H1 (cell line): ENCODE measurements around the gene SH3PXD2B. TPM values are rescaled to one million over a fixed set of nuclear protein-coding genes. Genes with fewer than 3 reads are reported as not detected.

Experiments used
- CBX8 ChIP-seq: fragments of 300-800, 300-1000 bp; sonication (generic); IDR thresholded peaks from 2 replicates; pipeline ENCODE4 v1.7.1; 2016; ENCODE audit warnings: low read depth, low read length, borderline replicate concordance
- CHD7 ChIP-seq: fragments of 300-600 bp; sonication (generic); IDR thresholded peaks from 2 replicates; pipeline ENCODE4 v1.7.1; 2012; ENCODE audit warnings: low read length, moderate library complexity, mild to moderate bottlenecking, inconsistent platforms; ENCODE audit not compliant: insufficient replicate concordance
- CTBP2 ChIP-seq: IDR thresholded peaks from 2 replicates; pipeline ENCODE4 v1.7.0; 2011; ENCODE audit warnings: borderline replicate concordance, mild to moderate bottlenecking, moderate library complexity, mixed read lengths, low read length; ENCODE audit not compliant: insufficient read depth, insufficient read length
- HDAC2 ChIP-seq, 2 experiments: fragments of 300-600 bp in 1 of 2; sonication (generic) in 1 of 2; IDR thresholded peaks; 2 replicates each; pipeline ENCODE4 v1.6.1; 2011 to 2012; ENCODE audit warnings: low read depth in 2 of 2, low read length in 2 of 2, mild to moderate bottlenecking in 2 of 2, moderate library complexity in 2 of 2, borderline replicate concordance in 1 of 2, inconsistent platforms in 1 of 2
- JUN ChIP-seq: IDR thresholded peaks from 2 replicates; pipeline ENCODE4 v1.6.1; 2011; ENCODE audit warnings: low read depth, mild to moderate bottlenecking, improper control_type of control experiment, low read length
- NANOG ChIP-seq: IDR thresholded peaks from 2 replicates; pipeline ENCODE4 v1.6.1; 2011; ENCODE audit warnings: low read length, low read depth, mild to moderate bottlenecking, inconsistent platforms; ENCODE audit not compliant: insufficient read depth, poor library complexity, severe bottlenecking
- RFX5 ChIP-seq: IDR thresholded peaks from 2 replicates; pipeline ENCODE4 v1.6.1; 2011; ENCODE audit warnings: low read depth, low read length, improper control_type of control experiment, borderline replicate concordance
- RXRA ChIP-seq: IDR thresholded peaks from 2 replicates; pipeline ENCODE4 v1.6.1; 2011; ENCODE audit warnings: low read depth, mild to moderate bottlenecking, low read length, moderate library complexity; ENCODE audit not compliant: insufficient read depth
- SIX5 ChIP-seq: IDR thresholded peaks from 2 replicates; pipeline ENCODE4 v1.6.1; 2011; ENCODE audit warnings: mild to moderate bottlenecking, low read depth, low read length
- polyA plus RNA-seq, 7 experiments: library from polyadenylated mRNA; depleted of rRNA in 3 of 7; stranded (reverse) in 5 of 7; unstranded in 2 of 7; fragments of >200 nt in 5 of 7; fragments of 200-250 nt in 2 of 7; gene quantifications; 1 replicate in 5 of 7; 2 replicates in 1 of 7; 4 replicates in 1 of 7; pipeline versions ENCODE4 v1.2.1 to v1.2.3, GENCODE V29; 2011 to 2013; ENCODE audit warnings: missing spikeins in 2 of 7, mixed read lengths in 2 of 7
- total RNA-seq: library from RNA; stranded (reverse); fragmentation: NEBNext Ultra II Directional; extraction: Animal tissue kit (Norgen Biotek cat#: 25700); gene quantifications from 2 replicates; pipeline ENCODE4 v1.2.1, GENCODE V29; 2021
- TF ChIP-seq, protein P1 (sequence below): IDR thresholded peaks from 2 replicates; pipeline ENCODE4 v1.6.1; 2011; ENCODE audit warnings: low read length, improper control_type of control experiment

SH3PXD2B gene
- total and polyA plus RNA-seq, 2 of the 8 experiments (the other 6 are each of a cell fraction or from before 2014, with no cell fraction given) = 32.9 to 72.9 TPM

GRCh38 chr5:172459783-172460165 is 5.4 kb upstream of the SH3PXD2B start (continued):
- TF ChIP-seq CHD7 = no peak
- no peak for TF ChIP-seq RFX5
- TF ChIP-seq CBX8 = no peak
- no peak for TF ChIP-seq CTBP2
- TF ChIP-seq JUN = no peak
- no peak for TF ChIP-seq SIX5
- no peak for TF ChIP-seq HDAC2 (IDR thresholded peaks at IDR 0.05; ENCODE audit: borderline replicate concordance in 1 of 2, low read depth in 2 of 2, low read length in 2 of 2)
- TF ChIP-seq, protein P1, sequence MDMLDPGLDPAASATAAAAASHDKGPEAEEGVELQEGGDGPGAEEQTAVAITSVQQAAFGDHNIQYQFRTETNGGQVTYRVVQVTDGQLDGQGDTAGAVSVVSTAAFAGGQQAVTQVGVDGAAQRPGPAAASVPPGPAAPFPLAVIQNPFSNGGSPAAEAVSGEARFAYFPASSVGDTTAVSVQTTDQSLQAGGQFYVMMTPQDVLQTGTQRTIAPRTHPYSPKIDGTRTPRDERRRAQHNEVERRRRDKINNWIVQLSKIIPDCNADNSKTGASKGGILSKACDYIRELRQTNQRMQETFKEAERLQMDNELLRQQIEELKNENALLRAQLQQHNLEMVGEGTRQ = no peak
- no peak for TF ChIP-seq RXRA
- no peak for TF ChIP-seq NANOG
